GM20431 (cell line): ENCODE results near the gene TYROBP.
"Not testable (repeated sequence)": the region's sequence is repeated elsewhere in the genome, so short reads cannot be mapped to it uniquely, and the experiment has no call there.

ENCODE experiments used
- in situ Hi-C: fragments of 300-500 bp; cut with MseI, MboI; formaldehyde crosslinking; loops from one replicate; pipeline ENCODE4 v1.15.0; 2020; ENCODE audit warnings: low sequenced_read_pairs; ENCODE audit not compliant: unreplicated experiment

TYROBP gene

GRCh38 chr19:35908010-35908441 lies at the start of gene TYROBP:
Gene TYROBP, minus strand, starts transcription at chr19:35908295. Its CDS starts 67 bp downstream, at chr19:35908228.
- in situ Hi-C loops: no loop called here

GRCh38 chr19:35957411-35957810 lies 49.3 kb upstream of the TYROBP start:
- in situ Hi-C loops: not testable (repeated sequence)

GRCh38 chr19:35955881-35956634 lies 48.0 kb upstream of the TYROBP start:
- in situ Hi-C loops: no loop called here

- in situ Hi-C loops: no loop called here
Observed at GRCh38 chr19:35949131-35949530, 41.0 kb upstream of the TYROBP start.

- in situ Hi-C loops: no loop called here
Observed at GRCh38 chr19:35946203-35946602, 38.1 kb upstream of the TYROBP start.

- in situ Hi-C loops: no loop called here
Observed at GRCh38 chr19:35945121-35945790, 37.2 kb upstream of the TYROBP start.

- in situ Hi-C loops: no loop called here
Observed at GRCh38 chr19:35944556-35944955, 36.5 kb upstream of the TYROBP start.

- in situ Hi-C loops: no loop called here
Observed at GRCh38 chr19:35943321-35944301, 35.5 kb upstream of the TYROBP start.

GRCh38 chr19:35942235-35942634 lies 34.1 kb upstream of the TYROBP start:
- in situ Hi-C loops: no loop called here

- in situ Hi-C loops: no loop called here
Observed at GRCh38 chr19:35940839-35941238, 32.7 kb upstream of the TYROBP start.

GRCh38 chr19:35940078-35940775 lies 32.1 kb upstream of the TYROBP start:
- in situ Hi-C loops: no loop called here

- in situ Hi-C loops: loop anchor here (10.0 kb wide), 1 partner anchor 245 kb away; no protein-coding TSS in a partner anchor
Observed at GRCh38 chr19:35939307-35940077, 31.4 kb upstream of the TYROBP start.

GRCh38 chr19:35938282-35939224 lies 30.5 kb upstream of the TYROBP start:
- in situ Hi-C loops: loop anchor here (10.0 kb wide), 1 partner anchor 244 kb away; no protein-coding TSS in a partner anchor

- in situ Hi-C loops: loop anchor here (10.0 kb wide), 1 partner anchor 243 kb away; no protein-coding TSS in a partner anchor
Observed at GRCh38 chr19:35937345-35938281, 29.5 kb upstream of the TYROBP start.

- in situ Hi-C loops: loop anchor here (10.0 kb wide), 1 partner anchor 242 kb away; no protein-coding TSS in a partner anchor
Observed at GRCh38 chr19:35936738-35937268, 28.7 kb upstream of the TYROBP start.
